Measurements from ENCODE around the gene TTLL10. TPM values are rescaled to one million over a fixed set of nuclear protein-coding genes. Genes with fewer than 3 reads are reported as not detected.

TTLL10 gene
- total RNA-seq, 3 donors from 2014 or later = 0.32 to 4.4 (median 1.8) TPM

DNA sequence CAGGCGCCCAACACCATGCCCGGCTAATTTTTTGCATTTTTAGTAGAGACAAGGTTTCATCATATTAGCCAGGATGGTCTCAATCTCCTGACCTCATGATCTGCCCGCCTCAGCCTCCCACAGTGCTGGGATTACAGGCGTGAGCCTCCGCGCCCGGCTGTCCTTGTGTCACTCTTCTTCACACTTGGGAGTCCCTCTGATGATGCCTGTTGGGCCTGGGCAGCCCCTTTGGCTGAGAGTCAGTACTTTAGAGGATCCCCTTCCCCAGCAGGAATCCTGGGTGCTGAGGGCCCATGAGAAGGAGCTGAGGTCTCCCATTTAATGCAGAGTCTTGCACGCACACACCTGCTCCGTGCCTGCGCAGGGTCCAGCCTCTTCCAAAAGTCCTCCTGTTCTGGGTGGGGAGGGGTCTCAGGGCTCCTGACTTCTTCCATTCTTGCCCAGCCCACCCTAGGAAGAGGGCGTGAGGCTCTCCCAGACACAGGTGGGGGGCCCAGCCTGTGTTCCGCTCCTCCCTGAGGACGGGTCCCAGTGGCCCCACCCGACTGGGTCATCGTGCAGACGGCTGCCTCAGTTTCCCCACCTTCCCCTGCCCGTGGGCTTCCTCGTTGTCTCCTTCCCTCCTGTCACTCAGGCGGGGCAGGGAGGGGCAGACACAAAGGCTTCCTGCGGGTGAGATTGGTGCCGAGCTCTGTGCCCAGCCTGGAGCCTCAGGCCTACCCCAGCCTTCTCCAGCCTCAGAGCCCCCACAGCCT lies 3.9 kb downstream of the TTLL10 start:
- no peaks in the 10 kb centered on the region for H3K4me1 ChIP-seq (ENCODE audit: low read depth)
- no peak for ATAC-seq
- TF ChIP-seq CTCF (IDR thresholded peaks at IDR 0.05) = no peak
- no peaks in the 10 kb centered on the region for H3K36me3 ChIP-seq (ENCODE audit: low read depth)
- H3K4me3 ChIP-seq = no peak overlapping the region
- H3K9me3 ChIP-seq = no peaks in the 10 kb centered on the region
- intact Hi-C loops (cut with DNase I, micrococcal nuclease) = no loop called here
- peak in 2 of 3 donors; percentile 16 to 41 for DNase-seq

GRCh38 chr1:1178794-1179331 lies 5.2 kb downstream of the TTLL10 start:
- peak in 2 of 3 donors; percentile 19 to 44 for DNase-seq
- no peaks in the 10 kb centered on the region for H3K4me1 ChIP-seq (ENCODE audit: low read depth)
- no peak for ATAC-seq
- intact Hi-C loops (cut with DNase I, micrococcal nuclease) = no loop called here
- no peaks in the 10 kb centered on the region for H3K36me3 ChIP-seq (ENCODE audit: low read depth)
- no peak for TF ChIP-seq CTCF (IDR thresholded peaks at IDR 0.05)
- no peaks in the 10 kb centered on the region for H3K9me3 ChIP-seq
- H3K4me3 ChIP-seq = no peak overlapping the region

DNA sequence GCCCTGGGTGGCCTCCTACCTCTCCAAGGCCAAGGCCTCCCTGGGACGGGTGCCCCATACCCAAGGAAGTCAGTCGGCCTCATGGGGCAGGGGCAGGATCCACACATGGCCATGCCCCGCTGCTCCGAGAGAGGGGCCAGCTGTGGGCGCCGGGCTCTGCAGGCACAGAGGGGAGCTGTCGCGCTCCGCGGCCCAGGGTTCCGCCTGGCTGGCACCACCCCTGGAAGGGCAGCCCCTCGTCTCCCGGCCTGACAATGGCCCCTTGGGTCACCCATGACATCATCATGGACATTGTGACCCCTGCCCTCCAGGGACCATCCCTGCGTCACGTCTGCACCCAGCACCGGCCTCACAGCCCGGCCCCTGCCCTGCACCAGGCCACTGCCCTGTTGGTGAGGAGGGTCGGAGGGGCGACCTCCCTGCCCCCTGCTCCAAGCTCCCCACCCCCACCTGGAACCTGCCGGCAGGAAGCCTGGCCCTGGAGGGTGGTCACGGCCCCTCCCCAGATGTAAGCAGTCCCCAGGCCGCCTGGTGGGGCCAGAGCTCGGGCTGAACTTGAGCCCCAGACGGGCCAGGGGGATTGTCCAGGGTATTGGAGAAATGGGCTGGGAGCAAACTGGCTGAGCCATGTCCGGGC lies 5.8 kb downstream of the TTLL10 start:
- H3K4me3 ChIP-seq = no peak overlapping the region
- DNase-seq (peak in 2 of 3 donors; percentile 22 to 40), ATAC-seq (no peak)
- H3K9me3 ChIP-seq = no peaks in the 10 kb centered on the region
- no peaks in the 10 kb centered on the region for H3K36me3 ChIP-seq (ENCODE audit: low read depth)
- TF ChIP-seq CTCF (IDR thresholded peaks at IDR 0.05) = no peak
- intact Hi-C loops (cut with DNase I, micrococcal nuclease) = no loop called here
- H3K4me1 ChIP-seq (ENCODE audit: low read depth) = no peaks in the 10 kb centered on the region

- TF ChIP-seq CTCF (IDR thresholded peaks at IDR 0.05) = no peak
- no peak overlapping the region for H3K4me3 ChIP-seq
- peak in 2 of 3 donors; percentile 16 to 39 for DNase-seq
- no peaks in the 10 kb centered on the region for H3K9me3 ChIP-seq
- H3K36me3 ChIP-seq (ENCODE audit: low read depth) = no peaks in the 10 kb centered on the region
- H3K4me1 ChIP-seq (ENCODE audit: low read depth) = no peaks in the 10 kb centered on the region
- no peak for ATAC-seq
- intact Hi-C loops (cut with DNase I, micrococcal nuclease) = no loop called here
Measured at GRCh38 chr1:1179983-1180861, 6.5 kb downstream of the TTLL10 start.

GRCh38 chr1:1181129-1181937 lies 7.7 kb downstream of the TTLL10 start:
- intact Hi-C loops (cut with DNase I, micrococcal nuclease) = no loop called here
- DNase-seq = peak in 2 of 3 donors; percentile 18 to 43

More at GRCh38 chr1:1181129-1181937, 7.7 kb downstream of the TTLL10 start:
- Histone ChIP-seq H3K9me3 (no peaks in the 10 kb centered on the region), H3K36me3 (ENCODE audit: low read depth) (no peaks in the 10 kb centered on the region), H3K4me3 (no peak overlapping the region), H3K4me1 (ENCODE audit: low read depth) (no peaks in the 10 kb centered on the region)
- no peak for ATAC-seq
- no peak for TF ChIP-seq CTCF (IDR thresholded peaks at IDR 0.05)

Data from mucosa of descending colon (tissue), 3 donors.